HG02885 (cell line): ENCODE data around the gene NBAS.
A peak's percentile ranks its signal among the peaks of the same experiment; 100 is the strongest.

Experiments
- ATAC-seq: cut with Tn5 transposase; IDR thresholded peaks from one replicate; pipeline ENCODE4 v1.9.1; 2021; ENCODE audit warnings: mild to moderate bottlenecking; ENCODE audit not compliant: unreplicated experiment, poor library complexity

Gene NBAS

DNA sequence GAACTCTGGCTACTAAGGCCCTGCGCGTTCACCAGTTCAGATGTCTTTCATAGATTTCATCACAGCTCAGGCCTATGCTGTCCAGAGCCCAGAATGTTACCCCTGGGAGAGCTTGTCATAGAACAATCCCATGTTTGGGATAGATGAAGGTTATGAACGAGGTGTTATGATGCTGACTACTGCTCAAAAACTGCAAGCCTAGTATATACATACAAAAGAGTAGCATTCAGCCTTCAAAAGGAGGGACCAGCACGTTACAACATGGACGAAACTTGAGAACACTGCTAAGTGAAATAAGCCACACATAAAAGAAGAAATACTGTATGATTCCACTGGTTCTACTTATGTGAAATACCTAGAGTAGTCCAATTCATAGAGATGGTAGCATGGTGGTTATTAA, 401.9 kb downstream of the NBAS start:
- ATAC-seq = no peak

DNA sequence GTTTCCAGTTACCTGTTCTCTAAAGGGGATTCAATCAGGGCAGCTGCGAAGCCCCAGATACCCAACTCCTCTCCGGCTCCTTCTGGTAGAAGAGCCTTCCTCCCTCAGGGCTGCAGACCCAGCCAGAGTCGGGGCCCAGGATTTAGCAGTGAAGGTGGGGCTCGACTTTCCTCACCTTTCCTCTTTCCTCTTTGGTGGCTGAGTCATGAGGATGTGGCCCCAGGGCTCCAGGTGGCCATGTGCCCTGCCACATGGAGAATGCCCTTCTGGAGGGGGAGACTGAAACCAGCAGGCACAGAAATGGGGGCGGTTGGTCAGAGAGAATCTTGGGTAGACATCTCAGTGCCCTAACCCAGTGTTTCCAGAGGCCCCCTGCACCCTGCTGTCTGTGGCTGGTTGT, 402.6 kb downstream of the NBAS start:
- ATAC-seq = no peak

DNA sequence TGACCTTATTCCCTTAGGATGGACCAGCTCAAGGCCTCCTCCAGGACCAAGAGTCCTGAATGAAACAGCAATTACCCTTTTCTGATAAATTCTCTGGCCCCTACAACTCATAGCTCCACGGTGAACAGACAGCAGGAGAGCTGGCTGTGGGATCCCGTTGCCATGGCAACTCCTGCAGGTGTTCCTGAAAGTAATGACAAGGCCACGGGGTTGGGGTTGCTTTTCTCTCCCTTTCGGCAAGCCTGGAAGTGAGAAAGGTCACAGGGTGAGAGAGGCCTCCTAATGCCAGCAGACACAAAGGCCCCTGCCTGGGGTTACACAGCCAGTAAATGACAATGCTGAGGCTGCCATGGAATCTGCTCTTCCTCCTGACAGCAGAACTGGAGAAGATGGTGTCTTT, 403.0 kb downstream of the NBAS start:
- ATAC-seq = no peak

DNA sequence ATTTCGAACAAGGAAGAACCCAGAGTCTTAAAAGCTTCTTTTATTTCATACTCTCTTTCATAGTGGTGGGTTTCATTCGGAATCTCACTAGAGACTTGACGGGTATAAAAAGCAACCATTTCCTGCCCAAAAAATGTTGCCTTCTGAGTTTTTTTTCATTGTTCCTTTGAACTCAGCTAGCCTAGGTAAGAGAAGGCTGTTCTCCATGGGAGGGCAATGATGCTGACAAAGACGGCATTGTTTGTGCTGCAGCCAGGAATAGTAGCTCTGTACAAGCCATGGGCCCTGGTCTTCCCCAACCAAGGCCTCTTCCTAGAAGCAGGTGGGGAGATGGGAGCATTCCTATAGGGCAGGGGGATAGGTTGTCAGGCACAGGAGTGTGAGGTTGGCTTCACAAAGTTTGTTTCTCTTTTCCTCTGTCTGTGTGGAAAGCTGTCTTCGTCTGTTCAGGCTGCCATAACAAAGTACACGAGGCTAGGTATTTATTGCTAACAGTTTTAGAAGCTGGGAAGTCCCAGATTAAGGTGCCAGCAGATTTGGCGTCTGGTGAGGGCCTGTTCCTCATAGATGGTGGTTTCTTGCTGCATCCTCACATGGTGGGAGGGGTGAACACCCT, 405.1 kb downstream of the NBAS start:
- ATAC-seq = no peak

DNA sequence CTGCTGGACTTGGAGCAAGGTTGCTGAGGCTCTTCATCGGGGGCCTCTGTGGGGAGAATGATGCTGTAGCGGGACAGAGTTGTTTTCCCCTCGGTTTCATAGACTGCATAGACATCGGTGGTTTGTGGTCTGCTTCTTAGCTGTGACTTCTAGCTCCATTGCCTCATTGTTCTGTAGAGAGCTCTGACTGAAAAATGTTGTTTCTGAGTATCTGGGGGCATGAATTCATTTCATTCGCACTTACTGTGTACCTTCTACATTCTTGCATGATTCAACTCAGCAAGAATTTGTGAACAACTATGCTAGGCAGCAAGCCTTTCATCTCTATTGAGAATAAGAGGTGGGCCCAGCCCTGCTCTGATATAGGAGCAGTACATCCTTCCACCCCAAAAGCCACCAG, 406.8 kb downstream of the NBAS start:
- ATAC-seq = no peak

DNA sequence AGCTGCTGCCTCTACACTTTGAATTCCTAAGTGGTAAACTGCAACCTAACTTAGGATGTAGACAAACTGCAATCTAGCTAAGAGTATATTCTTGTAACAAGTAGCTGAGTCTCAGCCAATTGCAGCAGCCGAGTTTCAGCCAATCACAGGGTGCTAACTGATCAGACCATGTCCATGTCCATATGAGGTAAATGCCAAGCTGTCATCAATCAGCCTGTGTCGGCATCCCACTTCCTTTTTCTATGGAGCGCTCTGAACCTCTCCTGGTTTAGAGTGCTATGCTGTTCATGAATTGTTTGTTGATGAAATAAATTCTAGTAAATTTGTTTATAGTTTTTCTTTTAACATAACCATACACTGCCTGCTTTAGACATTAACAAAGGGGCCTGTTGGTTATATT, 408.8 kb downstream of the NBAS start:
- ATAC-seq = no peak

DNA sequence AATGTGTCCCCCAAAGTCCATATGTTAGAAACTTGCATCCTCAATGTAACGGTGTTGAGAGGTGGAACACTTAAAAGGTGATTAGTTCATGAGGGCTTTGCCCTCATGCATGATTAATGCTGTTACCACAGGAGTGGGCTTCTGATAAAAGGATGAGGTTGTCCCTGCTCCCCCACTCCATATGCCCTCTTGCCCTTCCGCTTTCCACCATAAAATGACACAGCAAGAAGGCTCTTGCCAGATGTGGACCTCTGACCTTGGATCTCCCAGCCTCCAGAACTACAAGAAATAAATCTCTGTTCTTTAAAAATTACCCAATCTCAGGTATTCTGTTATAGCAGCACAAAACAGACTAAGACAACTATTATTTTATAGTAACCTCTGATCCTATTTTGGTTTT, 412.1 kb downstream of the NBAS start:
- ATAC-seq = no peak

DNA sequence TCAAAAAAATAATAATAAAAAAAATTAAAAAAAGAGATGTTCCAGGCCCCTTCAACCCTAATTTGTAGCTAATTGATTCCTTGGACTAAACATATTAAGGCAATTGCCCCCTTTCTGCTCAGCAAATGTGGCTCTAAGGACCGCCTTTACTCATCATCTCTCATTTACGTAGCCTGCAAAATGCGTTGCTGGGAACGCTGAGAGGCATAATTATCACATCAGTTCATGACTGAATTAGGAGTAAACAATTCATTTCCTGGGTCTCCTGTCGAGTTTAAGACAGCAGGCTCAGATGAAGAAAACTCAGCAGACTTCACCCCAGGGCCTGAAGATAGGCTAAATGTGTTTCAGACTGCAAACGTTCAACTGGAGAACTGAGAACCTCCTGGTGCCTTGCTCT, 413.5 kb downstream of the NBAS start:
- no peak for ATAC-seq

DNA sequence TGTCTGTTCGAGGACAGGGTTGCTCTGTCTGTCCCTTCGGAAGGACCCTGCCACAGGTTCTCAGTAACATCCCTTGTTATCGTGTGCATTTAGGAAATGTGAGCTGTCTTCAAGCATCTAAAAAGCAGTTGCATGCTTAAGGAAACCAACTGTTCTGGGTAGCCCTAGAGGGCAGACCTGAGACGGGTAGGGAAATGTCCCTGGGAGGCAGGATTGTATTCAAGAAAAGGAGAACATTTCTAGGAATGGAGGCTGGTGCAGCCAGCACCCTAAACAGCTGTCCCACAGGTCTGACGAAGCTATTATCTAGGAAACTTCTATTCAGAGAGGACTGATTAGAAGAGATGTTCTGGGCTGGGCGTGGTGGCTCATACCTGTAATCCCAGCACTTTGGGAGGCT, 414.2 kb downstream of the NBAS start:
- no peak for ATAC-seq

DNA sequence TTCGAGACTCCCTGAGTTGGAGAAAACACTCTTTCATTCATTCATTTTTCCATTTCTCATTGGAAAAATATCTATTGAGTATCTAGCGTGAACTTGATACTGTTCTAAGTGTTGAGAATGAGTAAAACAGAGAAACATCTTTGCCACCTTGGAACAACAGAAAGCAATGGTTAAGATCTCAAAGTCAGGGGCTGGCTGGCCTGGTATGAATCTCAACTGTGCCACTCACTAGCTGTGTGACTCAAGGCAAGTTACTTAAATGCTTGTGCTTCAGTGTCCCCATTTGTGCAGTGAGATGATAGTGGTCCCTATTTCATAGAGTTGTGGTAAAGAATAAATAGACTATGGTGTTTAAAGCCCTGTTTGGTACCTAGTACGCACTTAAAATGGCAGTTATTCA, 415.2 kb downstream of the NBAS start:
- no peak for ATAC-seq

DNA sequence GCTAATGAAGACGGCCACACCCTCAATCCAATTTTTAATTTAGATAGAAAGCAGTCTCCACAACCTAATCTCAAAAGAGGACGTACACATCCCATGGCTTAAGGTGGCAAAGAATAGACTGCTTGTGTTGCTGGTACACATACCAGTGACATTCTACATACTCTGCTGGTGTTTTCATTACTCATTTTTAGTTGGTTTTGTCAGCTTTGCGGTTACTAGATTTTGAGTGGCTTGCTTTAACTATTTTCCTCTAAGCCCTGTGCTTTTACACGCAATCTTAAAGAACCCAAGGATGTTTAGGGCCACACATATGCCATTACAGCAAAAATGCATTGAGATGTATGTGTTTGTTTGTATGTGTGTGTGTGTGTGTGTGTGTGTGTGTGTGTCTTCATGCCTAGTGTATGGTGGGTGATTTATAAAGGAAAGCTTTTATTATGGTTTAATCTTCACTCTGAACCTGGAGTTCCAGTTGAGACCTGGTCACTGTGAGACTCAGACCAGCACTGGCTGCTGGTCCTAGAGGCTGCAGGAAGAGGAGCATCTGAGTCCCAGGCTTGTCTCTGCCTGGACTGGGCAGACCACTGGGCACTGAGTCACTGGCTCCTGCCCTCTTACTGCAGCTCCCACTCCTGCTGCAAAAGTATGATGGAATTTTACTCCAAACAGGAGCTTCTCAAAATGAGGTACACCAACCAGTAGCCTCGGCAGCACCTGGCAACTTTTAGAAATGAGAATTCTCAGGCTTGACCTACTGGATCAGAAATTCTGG, 415.9 kb downstream of the NBAS start:
- ATAC-seq = no peak

DNA sequence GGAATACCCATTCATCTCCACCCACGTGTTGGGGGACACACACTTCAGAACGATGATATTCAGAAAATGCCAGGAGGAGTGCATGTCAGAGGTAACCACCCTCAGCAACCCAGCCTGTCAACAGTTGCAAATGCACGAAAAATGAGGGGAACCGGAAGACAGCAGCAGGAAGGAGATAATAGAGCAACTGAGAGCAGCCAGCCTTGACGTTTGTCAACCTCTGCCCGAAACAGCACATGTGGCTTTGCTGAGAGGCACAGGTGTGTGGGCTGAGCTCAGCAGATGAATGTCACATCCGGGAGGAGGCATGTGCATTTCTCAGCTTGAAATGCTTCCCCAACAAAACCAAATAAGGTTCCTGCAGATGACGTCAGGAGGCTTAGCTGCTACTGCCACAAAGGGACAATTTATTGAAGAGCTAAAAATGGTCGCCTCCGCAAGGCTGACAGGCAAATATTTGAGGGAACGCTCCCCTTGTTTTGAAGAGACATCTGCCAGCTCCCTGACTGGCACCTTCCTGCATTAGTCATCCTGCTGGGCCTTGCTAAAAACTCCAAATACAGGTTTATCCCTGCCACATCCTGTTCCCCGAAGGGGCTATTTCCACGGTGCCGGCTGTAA, 419.0 kb downstream of the NBAS start:
- ATAC-seq = peak; percentile 100

DNA sequence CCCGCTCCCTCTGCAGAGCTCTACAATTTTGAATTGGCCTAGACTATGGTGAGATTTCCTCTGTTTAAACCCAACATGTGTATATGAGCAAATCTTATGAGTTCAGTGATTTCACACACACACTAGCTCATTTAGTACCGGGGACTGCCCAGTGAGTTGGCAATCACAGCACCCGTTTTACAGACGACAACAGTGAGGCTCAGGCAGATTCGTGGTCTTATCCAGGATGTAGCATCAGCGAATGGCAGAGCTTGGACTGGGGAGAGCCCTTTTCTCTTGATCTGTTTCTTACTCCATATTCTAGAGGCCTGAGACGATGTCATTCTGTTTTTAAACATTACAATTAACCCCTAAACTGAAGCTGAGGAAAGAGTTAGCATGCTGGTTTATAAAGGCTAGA, 419.9 kb downstream of the NBAS start:
- ATAC-seq = no peak

DNA sequence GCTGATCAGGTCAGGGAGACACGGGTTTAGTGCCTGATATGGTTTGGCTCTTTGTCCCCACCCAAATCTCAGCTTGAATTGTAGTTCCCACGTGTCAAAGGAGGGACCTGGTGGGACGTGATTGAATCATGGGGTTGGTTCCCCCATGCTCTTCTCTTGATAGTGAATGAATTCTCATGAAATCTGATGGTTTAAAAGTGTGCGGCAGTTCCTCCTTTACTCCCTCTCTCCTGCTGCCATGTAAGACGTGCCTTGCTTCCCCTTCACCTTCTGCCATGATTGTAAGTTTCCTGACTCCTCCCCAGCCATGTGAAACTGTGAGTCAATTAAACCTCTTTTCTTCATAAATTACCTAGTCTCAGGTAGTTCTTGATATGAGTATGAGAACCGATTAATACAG, 424.5 kb downstream of the NBAS start:
- no peak for ATAC-seq

DNA sequence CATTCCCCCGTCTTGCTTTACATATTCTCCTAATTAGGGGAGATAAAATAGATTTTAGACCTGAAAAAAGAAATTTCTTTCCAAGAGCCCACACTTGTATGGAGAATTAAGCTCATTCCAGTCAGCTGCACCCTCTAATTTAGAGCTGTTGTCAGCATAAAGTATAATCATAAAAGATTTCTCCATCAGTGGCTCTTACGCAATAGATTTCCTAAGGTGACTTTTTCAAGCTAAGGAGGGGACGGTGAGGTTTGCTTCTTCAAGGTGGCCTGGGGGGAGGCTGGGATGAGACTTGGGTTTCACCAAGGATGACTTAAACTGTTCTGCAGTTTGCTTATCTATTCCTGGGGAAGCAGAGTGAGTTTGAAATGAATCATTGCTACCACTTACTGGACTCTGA, 426.2 kb downstream of the NBAS start:
- no peak for ATAC-seq

DNA sequence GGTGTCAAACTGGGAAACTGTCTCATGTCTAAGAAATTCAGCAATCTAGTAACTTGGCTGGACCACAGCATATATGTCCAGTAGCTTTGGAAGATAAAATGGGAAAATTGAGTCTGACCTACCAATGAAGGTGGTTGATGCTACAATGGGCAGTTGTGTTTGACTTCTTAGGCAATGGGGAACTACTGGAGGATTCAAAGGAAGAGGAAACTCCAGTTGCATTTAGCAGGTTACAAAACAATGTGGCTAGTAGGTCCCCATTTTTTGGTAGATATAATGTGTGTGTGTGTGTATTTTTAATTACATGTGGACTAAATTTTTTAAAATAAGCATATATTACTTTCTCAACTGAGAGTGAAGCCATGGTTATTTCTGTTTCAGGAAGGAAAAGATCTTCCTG, 427.7 kb downstream of the NBAS start:
- no peak for ATAC-seq

DNA sequence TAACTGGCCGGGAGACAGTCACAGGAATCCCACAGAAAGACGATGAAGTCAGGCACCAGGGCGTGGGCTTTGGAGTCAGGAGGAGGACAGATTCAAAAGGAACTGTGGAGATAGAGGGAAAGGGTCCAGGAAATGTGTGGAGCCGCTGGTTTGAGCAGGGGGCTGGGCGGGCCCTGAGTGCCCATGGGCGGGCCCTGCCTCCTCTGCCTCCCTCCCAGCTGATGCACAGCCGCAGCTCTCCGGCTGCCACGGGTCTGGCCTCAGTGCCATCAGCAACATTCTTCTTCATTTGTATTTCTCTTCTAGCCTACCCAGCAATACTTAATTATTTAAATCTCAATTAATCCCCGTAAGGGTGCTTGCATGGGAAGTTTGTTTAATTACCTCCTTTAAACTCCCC, 432.3 kb downstream of the NBAS start:
- no peak for ATAC-seq

DNA sequence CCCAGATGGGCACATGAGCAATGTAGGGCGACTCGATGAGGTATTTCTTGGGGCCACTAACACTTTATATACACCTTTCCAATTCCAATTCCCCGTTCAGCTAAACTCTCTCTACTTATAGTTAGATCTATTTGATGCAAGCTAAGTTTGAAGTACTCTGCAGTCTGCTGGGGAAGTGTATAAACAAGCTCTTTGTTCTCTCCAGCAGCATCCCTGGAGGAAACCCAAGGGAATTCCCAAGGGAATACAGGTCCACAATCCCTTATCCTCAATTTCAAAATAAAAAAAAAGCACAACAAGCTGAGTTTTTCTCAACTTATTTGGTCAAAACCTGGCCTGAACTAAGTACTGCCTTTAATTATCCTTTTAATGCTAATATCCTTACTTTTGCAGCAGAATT, 433.3 kb downstream of the NBAS start:
- ATAC-seq = no peak

DNA sequence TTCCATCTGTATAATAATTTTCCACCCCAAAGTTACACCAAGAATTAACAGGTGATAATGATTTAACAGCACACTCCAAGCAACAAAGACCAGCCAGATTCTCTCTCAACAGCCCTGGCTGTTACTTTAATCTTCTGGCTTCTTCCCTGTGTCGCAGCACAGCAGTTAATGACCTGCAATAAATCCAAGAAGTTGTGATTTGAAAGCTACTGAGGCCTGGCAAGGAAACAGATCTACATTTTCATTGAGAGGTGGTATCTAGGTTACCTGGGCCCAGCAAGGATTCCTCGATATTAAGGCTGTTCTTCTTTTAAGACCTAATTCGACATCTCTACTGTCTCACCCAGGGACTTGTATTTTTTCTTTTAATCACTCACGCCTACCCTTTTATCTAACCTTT, 433.8 kb downstream of the NBAS start:
- no peak for ATAC-seq

DNA sequence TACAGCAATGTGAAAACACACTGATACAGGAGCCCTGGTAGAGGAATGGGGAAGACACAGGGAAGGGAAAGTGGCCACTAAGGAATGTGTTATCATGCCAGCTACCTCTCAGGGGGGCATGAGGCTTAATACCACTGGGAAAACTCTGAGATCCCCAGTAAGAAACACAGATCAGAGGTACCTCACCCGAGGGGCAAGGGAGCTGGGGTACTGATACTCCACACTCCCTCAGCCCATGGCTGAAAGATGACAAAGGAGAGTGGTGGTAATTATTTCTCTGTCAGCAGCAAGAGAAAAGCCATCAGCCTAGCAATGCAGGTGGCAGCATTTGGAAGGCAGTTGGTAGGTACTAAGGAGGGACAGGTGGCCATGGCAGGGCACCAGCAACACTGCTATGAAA, 434.8 kb downstream of the NBAS start:
- no peak for ATAC-seq

DNA sequence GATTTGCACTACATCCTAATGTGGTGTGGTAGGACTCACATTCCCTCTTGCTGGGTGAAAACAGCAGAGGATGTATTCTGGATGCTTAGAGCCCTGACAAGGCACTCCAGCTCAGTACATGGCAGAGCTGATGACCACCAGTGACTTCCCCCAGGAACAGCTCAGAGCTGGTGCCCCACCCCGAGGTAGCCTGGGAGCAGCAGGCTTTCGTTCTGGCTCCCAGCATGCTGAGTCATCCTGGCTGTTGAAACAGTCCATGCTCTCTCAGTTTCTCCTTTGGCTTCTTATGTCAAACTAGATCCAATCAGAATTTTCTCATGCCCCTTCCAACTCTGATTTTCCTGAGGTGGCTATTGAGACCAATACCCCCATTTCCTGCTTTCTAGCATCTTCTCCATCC, 438.2 kb downstream of the NBAS start:
- ATAC-seq = no peak

DNA sequence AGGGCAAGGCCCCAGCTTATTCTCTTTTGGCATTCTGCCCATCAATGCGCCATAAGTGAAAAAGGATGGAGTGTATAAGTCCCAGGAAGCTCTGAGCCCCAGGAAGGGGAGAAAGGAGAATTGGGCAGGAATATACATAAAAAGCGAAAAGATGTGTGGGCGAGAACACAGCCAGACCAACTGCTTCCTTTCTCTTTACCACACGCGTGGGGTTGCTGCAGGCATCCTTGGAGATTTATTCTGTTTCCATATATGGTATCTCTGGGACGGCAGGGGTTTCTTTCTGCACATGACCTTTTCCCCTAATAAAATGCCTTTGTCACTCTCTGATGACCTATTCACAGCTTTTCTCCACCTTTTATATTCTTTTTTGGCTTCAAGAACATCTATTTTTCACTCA, 440.5 kb downstream of the NBAS start:
- no peak for ATAC-seq
